WI38 (cell line): Measurements from ENCODE around the gene CDK4.

Experiments used
- H3K4me3 ChIP-seq: 2 replicates; pipeline ENCODE4 v1.5.1; 2011; ENCODE audit warnings: low read depth, mild to moderate bottlenecking, control low read depth, low read length
- CTCF ChIP-seq: IDR thresholded peaks from 2 replicates; pipeline ENCODE4 v1.5.1; 2012; ENCODE audit warnings: low read depth, mild to moderate bottlenecking, control low read depth, low read length

Gene CDK4

DNA sequence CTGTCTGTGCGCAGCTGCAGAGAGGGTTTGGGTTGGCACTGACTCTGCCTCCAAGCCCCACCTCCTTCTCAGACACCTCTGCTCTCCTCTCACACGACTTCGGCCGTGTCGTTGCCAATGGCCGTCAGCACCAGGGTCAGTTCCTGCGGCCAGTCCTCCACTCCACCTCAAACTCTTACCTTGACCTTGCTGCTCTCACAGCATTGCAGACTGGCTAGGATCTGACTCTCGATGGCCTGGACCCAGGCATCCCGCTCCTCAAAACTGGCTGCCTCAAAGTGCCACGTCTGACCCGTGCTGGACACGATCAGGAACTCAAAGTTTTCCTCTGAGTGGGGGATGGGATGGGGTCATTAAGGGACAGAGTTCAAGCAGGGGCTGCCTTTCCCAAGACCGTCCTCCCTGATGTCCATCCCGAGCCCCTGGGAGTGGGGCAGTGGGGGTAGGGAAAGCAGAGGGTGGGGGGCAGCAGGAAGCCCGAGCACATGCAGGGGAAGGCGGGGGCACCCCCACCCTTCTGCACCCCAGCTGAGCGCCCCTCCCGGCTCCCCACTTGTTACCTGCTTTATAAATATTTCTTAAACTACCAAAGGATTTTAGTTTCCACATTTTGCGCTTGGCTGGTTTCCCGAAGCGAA is 24.2 kb downstream of the CDK4 start:
- no peak overlapping the region for H3K4me3 ChIP-seq
- TF ChIP-seq CTCF, result no peak

- H3K4me3 ChIP-seq, result peak overlapping the region; percentile 88
- TF ChIP-seq CTCF, result peak; percentile 39
Observed at GRCh38 chr12:57726884-57727757, 25.0 kb downstream of the CDK4 start.

DNA sequence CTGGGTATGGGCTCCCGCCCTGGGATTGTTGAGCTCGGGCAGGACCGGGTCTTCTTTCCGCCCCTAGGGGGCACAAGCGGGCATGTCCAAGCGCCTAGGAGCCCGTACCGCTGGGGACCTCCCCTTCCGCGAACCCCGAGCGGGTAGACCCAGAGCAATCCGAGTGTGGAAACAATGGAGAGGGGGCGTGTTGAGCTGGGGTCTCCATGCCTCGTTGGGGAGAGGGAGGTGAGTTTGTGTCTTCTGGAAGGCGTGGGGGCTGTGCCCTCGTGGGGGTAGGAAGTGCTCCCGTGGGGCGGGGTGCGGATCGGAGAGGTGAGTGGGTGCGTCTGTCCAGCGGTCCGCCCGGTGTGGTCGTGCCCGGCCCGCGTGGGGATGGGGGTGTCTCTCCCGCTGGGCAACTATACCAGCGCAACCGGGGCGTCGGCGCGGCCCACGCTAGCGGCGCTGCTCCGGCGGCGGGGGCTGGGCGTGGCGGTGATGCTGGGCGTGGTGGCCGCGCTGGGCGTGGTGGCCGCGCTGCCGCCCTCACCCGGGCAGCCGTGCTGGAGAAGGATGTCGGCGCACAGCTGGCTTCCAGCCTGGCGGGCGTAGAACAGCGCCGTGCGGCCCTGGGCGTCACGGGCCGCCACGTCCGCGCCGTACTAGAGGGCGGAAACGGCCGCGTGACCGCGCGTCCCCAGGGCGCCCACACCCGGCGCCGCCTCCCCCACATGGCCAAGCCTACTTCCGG is 25.8 kb downstream of the CDK4 start:
- H3K4me3 ChIP-seq, result peak overlapping the region; percentile 88
- TF ChIP-seq CTCF, result peak; percentile 94

DNA sequence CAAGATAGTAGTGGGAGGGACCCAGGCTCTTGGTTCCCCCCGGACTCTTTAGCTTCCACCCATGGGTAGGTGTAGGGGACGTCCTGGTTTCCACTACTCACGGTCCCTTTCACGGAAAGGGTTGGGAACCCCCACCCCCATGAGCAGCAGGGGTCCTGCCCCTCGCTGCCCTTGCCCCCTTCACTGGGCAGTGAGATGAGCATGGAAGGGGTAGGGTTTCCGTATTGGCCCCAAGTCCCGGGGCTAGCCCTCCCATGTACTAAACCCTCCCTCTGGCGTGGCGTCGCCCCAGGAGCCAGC is 26.3 kb downstream of the CDK4 start:
- H3K4me3 ChIP-seq, result peak overlapping the region; percentile 88
- TF ChIP-seq CTCF, result no peak

DNA sequence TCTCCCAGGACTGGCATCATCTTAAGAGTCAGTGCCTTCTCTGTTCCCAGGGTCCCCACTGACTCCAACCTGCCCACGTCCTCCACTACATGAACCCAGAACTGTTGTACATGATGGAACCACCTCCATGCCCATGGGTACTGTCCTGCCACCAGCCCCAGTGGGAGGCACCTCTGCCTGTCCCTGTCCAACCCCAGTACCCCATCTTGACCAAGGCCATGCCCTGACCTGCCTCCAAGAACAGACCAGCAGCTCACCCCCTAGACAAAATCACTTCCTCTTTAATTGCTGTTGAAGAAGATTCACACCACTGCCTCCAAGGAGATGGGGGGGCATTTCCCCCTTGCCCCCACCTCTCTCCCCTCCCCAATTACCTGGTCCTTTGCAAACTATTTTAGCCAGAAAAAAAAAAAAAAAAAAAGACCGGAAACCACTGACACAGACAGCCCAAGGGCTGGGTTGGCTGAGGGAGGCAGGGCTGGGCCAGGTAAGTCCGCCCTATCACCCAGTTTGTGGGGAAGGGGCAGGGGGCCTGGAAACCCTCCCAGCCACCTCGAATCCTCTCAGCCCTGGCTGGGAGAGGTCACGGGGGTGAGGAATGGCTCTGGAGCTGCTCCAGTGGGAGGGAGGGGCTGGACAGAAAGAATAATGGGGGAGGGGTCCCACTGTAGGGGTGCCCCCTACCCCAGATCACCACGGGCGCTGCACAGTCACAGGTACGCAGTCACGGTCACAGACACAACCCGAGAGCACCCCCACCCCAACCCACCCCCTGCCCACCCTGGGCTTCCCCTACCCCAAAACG is 27.0 kb downstream of the CDK4 start:
- H3K4me3 ChIP-seq, result no peak overlapping the region
- TF ChIP-seq CTCF, result no peak

GRCh38 chr12:57724003-57724935 is 27.8 kb downstream of the CDK4 start:
- H3K4me3 ChIP-seq, result no peak overlapping the region
- TF ChIP-seq CTCF, result no peak
